Measurements from ENCODE around the gene TMEM238. TPM values are rescaled to one million over a fixed set of nuclear protein-coding genes. Genes with fewer than 3 reads are reported as not detected.

Gene TMEM238
- total RNA-seq, 1 experiment from 2014 or later, result 0.14 TPM

DNA sequence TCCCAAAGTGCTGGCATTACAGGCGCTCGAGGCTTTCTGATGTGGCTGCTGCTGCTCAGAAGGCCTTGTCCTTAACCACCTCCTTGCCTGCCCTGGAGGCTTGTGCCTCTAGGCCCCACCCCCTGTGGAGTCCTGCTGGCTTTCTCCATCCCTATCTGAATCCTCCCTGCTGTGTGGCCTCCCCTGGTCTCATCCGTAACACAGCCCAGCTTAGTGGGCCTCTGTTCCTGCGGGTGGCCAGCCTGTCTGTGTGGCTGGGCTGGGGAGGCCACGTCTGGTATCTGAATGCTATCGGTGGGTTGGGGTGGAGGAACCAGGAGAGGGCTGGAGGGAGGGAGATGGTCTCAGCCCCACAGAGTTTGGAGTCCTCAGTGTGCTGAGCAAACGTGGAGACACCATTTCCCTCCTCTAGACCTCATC lies 6.4 kb upstream of the TMEM238 start:
- no peak overlapping the region for H3K4me3 ChIP-seq
- H3K27ac ChIP-seq, result no peak overlapping the region
- peaks cover 17% of the 10 kb centered on the region for H3K4me1 ChIP-seq
- no peaks in the 10 kb centered on the region for H3K9me3 ChIP-seq (replicated peaks)
- H3K36me3 ChIP-seq, result peaks cover 42% of the 10 kb centered on the region
- DNase-seq, result no peak
- H3K27me3 ChIP-seq, result no peaks in the 10 kb centered on the region

DNA sequence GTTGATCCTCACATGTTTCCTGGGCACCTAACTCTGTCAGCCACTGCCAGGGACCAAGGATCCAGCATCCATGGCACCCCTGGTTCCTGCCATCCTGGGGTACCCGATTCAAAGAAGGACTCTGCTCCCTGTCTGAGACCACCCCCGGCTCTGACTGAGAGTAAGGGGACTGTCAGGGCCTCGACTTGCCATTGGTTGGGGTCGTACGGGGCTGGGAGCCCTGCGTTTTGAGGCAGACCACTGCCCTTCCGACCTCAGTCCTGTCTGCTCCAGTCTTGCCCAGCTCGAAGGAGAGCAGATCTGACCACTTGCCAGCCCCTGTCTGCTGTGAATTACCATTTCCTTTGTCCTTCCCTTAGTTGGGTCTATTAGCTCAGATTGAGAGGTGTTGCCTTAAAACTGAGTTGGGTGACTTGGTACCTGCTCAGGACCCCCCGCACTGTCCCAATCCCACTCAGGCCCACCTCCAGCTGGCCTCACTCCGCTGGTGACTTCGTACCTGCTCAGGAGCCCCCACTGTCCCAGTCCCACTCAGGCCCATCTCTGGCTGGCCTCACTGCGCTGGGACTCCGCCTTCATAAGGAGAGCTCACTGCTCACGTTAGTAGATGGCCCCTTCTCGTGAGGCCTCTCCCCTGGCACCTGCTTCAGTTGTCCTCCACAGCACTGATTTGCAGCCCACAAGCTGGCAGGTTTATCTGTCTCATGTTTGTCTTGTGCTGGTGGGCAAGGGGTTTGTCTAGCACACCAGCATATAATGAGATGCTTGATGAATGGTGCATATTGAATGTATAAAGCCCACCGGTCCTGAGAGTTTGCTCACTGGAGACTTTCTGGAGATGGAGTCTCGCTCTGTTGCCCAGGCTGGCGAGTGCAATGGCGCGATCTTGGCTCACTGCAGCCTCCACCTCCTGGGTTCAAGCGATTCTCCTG lies 5.6 kb upstream of the TMEM238 start:
- no peaks in the 10 kb centered on the region for H3K9me3 ChIP-seq (replicated peaks)

DNA sequence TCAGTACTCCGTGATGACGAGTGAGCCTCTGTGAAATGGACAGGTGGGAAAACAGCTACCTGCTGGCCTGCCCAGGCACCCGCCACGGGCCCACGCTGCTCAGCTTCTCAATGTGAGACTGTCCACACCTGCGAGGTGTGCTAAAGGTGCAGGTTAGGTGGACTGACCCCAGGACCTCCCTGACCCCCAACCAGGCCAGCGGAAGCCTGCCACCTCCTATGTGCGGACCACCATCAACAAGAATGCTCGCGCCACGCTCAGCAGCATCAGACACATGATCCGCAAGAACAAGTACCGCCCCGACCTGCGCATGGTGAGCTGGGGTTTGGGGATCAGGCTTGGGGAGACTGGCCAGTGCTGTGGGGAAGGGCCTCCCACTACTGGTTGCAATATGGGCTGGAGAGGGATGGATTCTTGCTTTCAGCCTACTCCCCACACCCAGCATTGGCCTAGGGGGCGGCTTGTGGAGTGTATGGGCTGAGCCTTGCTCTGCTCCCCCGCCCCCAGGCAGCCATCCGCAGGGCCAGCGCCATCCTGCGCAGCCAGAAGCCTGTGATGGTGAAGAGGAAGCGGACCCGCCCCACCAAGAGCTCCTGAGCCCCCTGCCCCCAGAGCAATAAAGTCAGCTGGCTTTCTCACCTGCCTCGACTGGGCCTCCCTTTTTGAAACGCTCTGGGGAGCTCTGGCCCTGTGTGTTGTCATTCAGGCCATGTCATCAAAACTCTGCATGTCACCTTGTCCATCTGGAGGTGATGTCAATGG lies 3.8 kb upstream of the TMEM238 start:
- H3K9me3 ChIP-seq (replicated peaks), result no peaks in the 10 kb centered on the region
- H3K4me3 ChIP-seq, result peak overlapping the region; percentile 86
- no peak for DNase-seq
- H3K27ac ChIP-seq, result no peak overlapping the region
- H3K4me1 ChIP-seq, result peaks cover 17% of the 10 kb centered on the region
- H3K36me3 ChIP-seq, result peaks cover 42% of the 10 kb centered on the region
- H3K27me3 ChIP-seq, result no peaks in the 10 kb centered on the region

More for the DNA sequence above, 5.6 kb upstream of the TMEM238 start:
- H3K4me3 ChIP-seq, result no peak overlapping the region
- H3K27ac ChIP-seq, result no peak overlapping the region
- peaks cover 17% of the 10 kb centered on the region for H3K4me1 ChIP-seq
- H3K27me3 ChIP-seq, result no peaks in the 10 kb centered on the region
- peaks cover 42% of the 10 kb centered on the region for H3K36me3 ChIP-seq
- DNase-seq, result no peak

DNA sequence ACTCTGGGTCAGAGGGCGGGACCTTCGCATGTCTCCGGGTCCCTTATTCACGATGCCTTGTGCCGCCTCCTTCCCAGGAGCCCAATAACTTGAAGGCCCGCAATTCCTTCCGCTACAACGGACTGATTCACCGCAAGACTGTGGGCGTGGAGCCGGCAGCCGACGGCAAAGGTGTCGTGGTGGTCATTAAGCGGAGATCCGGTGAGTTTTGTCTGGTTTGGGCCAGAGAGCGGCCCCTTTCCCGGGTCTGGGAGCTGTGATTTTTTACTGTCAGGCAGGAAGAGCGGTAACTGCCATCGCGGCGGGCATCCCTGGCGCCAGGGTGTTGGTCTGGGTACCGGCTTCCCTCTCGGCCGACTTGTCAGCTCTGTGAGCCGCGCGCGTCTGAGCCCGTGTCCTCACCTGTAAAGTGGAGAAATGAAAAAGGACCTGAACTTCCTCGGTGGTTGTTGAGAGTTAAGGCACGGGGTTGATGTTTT lies 2.4 kb upstream of the TMEM238 start:
- H3K36me3 ChIP-seq, result peaks cover 42% of the 10 kb centered on the region
- H3K27ac ChIP-seq, result peak overlapping the region; percentile 73; the same call in 1 of the 2 replicates
- no peak for DNase-seq
- no peaks in the 10 kb centered on the region for H3K27me3 ChIP-seq
- H3K9me3 ChIP-seq (replicated peaks), result no peaks in the 10 kb centered on the region
- peak overlapping the region; percentile 86 for H3K4me3 ChIP-seq
- peaks cover 17% of the 10 kb centered on the region for H3K4me1 ChIP-seq

GRCh38 chr19:55385724-55386492 lies 1.8 kb upstream of the TMEM238 start, which contains the start of gene RPL28:
Gene RPL28 (plus strand): TSS chr19:55385932. CDS start chr19:55386358, 426 bp downstream.
- H3K4me1 ChIP-seq, result peaks cover 17% of the 10 kb centered on the region
- peak within 1 kb of the TSS; percentile 73 for H3K27ac ChIP-seq
- H3K36me3 ChIP-seq, result peaks cover 42% of the 10 kb centered on the region

GRCh38 chr19:55384920-55385723 lies 1.0 kb upstream of the TMEM238 start:
- Histone ChIP-seq H3K27me3 (no peaks in the 10 kb centered on the region), H3K4me1 (peaks cover 17% of the 10 kb centered on the region), H3K36me3 (peaks cover 38% of the 10 kb centered on the region), H3K9me3 (replicated peaks) (no peaks in the 10 kb centered on the region), H3K4me3 (peak overlapping the region; percentile 86), H3K27ac (peak overlapping the region; percentile 73)
- DNase-seq, result peak; percentile 95 to 97

More at GRCh38 chr19:55385724-55386492, 1.8 kb upstream of the TMEM238 start, which contains the start of gene RPL28:
- peak; percentile 98 to 99 for DNase-seq
- peak within 1 kb of the TSS; percentile 86 for H3K4me3 ChIP-seq
- H3K9me3 ChIP-seq (replicated peaks), result no peaks in the 10 kb centered on the region
- no peaks in the 10 kb centered on the region for H3K27me3 ChIP-seq

- Histone ChIP-seq H3K36me3 (peaks cover 23% of the 10 kb centered on the region), H3K4me3 (no peak overlapping the region), H3K27ac (no peak overlapping the region), H3K27me3 (no peaks in the 10 kb centered on the region), H3K4me1 (peaks cover 29% of the 10 kb centered on the region), H3K9me3 (replicated peaks) (no peaks in the 10 kb centered on the region)
- DNase-seq, result no peak
These were observed 587 bp downstream of the TMEM238 start for GRCh38 chr19:55383279-55384130.

DNA sequence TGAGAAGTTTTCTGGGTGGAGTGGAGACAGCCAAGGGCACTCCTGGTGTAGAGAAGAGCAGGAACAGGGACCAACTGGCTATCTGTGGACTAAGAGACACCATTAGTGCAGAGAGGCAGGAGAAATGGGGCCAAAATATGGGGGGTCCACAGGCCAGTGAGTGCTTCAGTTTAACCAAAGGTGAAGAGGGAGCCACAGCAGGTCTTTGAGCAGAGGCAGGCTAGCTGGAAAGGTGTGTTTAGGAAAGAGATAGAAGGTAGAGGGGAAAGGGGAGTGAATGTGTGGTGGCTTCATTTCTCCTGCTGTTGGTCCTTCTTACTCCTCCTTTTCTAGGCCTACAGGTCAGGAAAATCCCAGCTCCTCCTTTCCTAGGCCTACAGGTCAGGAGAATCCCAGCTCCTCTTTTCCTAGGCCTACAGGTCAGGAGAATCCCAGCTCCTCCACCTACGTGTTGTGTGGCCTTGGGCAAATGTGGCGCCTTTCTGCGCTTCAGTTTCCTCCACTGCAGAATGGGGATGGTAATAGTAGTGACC lies 1.5 kb downstream of the TMEM238 start:
- peaks cover 26% of the 10 kb centered on the region for H3K4me1 ChIP-seq
- no peak for DNase-seq
- H3K9me3 ChIP-seq (replicated peaks), result no peaks in the 10 kb centered on the region
- no peak overlapping the region for H3K27ac ChIP-seq
- no peaks in the 10 kb centered on the region for H3K27me3 ChIP-seq
- no peak overlapping the region for H3K4me3 ChIP-seq
- H3K36me3 ChIP-seq, result peaks cover 14% of the 10 kb centered on the region

GRCh38 chr19:55382013-55382412 lies 2.1 kb downstream of the TMEM238 start:
- H3K27me3 ChIP-seq, result no peaks in the 10 kb centered on the region
- no peaks in the 10 kb centered on the region for H3K9me3 ChIP-seq (replicated peaks)
- no peak for DNase-seq
- H3K27ac ChIP-seq, result no peak overlapping the region
- no peak overlapping the region for H3K4me3 ChIP-seq
- peaks cover 8% of the 10 kb centered on the region for H3K36me3 ChIP-seq
- peaks cover 23% of the 10 kb centered on the region for H3K4me1 ChIP-seq

DNA sequence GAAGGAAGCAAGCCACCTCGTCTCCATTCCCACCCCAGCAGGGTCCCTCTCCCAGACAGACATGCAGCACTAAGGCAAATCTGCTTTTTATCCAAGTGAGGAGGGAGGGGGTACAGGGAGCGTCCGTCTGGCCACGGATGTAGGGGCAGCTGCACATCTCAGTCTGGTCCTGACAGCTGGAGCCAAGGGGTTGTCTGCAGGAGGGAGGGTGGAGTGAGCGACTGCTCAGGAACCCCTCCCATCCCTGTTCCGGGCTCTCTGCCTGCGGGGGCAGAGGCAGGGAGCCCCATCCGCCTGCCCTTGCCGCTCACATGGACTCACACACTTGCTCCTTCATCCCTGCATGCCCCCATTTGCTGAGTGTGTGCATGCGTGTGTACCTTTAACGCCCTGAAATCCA lies 4.9 kb downstream of the TMEM238 start:
- H3K4me3 ChIP-seq, result peak overlapping the region; percentile 11; the same call in 1 of the 2 replicates
- H3K27me3 ChIP-seq, result no peaks in the 10 kb centered on the region
- DNase-seq, result peak; percentile 98
- no peaks in the 10 kb centered on the region for H3K36me3 ChIP-seq
- peaks cover 37% of the 10 kb centered on the region for H3K4me1 ChIP-seq
- peak overlapping the region; percentile 76 for H3K27ac ChIP-seq
- H3K9me3 ChIP-seq (replicated peaks), result no peaks in the 10 kb centered on the region

- peak overlapping the region; percentile 61 for H3K4me3 ChIP-seq
- no peaks in the 10 kb centered on the region for H3K27me3 ChIP-seq
- H3K36me3 ChIP-seq, result no peaks in the 10 kb centered on the region
- peaks cover 48% of the 10 kb centered on the region for H3K4me1 ChIP-seq
- DNase-seq, result peak; percentile 55 to 58
- no peaks in the 10 kb centered on the region for H3K9me3 ChIP-seq (replicated peaks)
- H3K27ac ChIP-seq, result peak overlapping the region; percentile 66
These were observed 6.5 kb downstream of the TMEM238 start for GRCh38 chr19:55377356-55378131.
